GM19467 (cell line): Measurements from ENCODE around the gene RETSAT.

Experiments used
- ATAC-seq: cut with Tn5 transposase; IDR thresholded peaks from one replicate; pipeline ENCODE4 v1.9.1; 2021; ENCODE audit warnings: mild to moderate bottlenecking, moderate library complexity; ENCODE audit not compliant: unreplicated experiment

The RETSAT gene

DNA sequence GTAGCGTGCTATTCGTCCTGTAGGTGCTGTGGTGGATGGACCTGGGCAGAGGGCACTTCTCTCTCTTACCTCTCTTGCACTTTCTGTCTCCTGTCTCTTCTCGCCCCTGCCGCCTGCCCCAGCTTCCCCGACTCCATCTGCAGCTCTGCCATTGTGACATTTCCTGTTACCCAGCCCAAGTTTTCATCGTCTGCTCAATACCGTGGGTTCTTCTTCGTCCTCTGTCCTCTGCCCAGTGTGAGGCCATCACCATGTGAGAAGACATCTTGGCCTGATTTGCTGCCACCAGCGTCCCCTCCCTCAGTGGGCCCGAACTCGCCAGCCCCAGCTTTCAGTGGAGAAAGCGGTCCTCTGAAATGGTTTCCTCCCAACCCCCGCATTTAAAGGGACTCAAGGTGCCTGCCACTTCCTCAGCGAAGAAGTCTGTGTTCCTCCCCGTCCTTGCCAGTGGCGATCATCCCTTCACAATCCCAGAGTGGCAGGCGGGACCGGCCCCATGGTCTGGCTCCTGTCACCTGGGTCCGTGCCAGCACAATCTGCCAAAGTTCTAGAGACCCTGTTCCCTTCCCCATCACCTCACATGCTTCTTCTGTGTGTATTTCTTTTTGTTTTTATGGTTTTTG lies 44.5 kb downstream of the RETSAT start:
- no peak for ATAC-seq

GRCh38 chr2:85308896-85309555 lies 45.3 kb downstream of the RETSAT start:
- no peak for ATAC-seq

- no peak for ATAC-seq
Measured at GRCh38 chr2:85308201-85308600, 46.1 kb downstream of the RETSAT start.

DNA sequence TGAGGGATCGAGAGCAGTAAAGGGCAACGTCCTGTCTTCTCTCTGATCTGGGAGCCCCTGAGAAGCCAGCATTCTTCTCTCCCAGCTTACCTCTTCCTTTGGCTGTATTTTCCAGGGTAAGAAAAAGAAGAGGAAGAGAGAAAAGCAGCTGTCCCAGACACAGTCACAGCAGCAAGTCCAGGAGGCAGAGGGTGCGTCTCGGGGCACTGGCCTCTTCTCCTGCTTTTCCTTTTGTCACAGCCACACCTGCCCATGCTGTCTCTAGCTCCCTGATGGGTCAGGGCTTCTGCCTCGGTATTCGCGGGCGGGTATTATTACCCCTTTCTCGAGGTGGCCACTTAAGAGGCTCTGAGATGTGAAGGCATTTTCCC lies 46.8 kb downstream of the RETSAT start:
- no peak for ATAC-seq

DNA sequence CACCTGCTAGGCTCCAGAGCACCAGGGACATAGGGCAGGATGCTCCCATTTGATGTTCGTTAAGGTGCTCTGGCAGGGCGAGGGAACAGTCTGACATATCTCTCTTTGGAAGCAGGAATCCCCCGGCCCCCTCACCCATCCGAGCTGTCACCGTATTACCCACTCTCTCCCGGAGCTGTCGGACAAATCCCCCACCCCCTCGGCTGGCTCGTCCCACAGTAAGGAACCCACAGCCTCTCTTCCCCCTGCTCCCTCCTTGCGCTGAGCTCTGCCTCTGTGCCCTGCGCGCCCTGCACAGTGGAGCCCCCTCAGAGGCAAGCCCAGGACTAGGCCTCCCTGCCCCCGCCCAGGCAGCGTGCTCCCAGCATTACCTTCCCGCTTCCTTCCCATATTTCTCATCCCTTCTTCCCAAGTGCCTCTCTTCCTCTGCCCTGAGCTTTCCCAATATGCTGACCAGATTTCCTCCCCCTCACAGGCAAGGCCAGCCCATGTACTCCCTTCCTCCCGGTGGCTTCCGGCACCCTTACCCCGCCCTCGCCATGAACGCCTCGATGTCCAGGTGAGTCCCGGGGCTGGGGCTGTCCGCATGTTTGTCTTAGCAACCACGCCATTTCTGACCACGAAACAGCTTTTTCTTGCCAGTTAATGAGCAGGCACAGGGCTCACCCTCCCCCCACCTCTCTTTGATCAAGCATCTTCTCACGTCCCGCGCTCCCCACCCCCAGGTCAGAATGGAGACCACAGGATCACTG lies 50.4 kb downstream of the RETSAT start:
- ATAC-seq: no peak

GRCh38 chr2:85302121-85302520 lies 52.2 kb downstream of the RETSAT start:
- no peak for ATAC-seq
